Prostate gland (tissue), 2 donors: Measurements from ENCODE around the gene CAMSAP1. TPM values are rescaled to one million over a fixed set of nuclear protein-coding genes. Genes with fewer than 3 reads are reported as not detected.

Source experiments
- DNase-seq: peaks from one replicate; pipeline ENCODE4 v3.0.0-alpha.2; 2019; ENCODE audit warnings: low spot score
- H3K27ac ChIP-seq, 2 donors: fragments of 200-600 bp; sonication (generic); 2 replicates each; pipeline ENCODE4 v1.5.1; 2017 to 2019
- H3K27me3 ChIP-seq: fragments of 200-600 bp; sonication (generic); replicated peaks from 2 replicates; pipeline ENCODE4 v1.5.1; 2019; ENCODE audit not compliant: insufficient read depth
- H3K36me3 ChIP-seq, 2 donors: fragments of 200-600 bp; sonication (generic); 1 replicate in 1 of 2; 2 replicates in 1 of 2; pipeline versions ENCODE4 v1.5.1 to v1.8.1; 2017 to 2019
- H3K4me1 ChIP-seq: fragments of 200-600 bp; sonication (generic); replicated peaks from 2 replicates; pipeline ENCODE4 v1.5.1; 2019
- H3K4me3 ChIP-seq, 2 donors: fragments of 200-600 bp; sonication (generic); 2 replicates each; pipeline ENCODE4 v1.5.1; 2017 to 2019
- H3K9me3 ChIP-seq: fragments of 200-600 bp; sonication (generic); 2 replicates; pipeline ENCODE4 v1.5.1; 2017
- CTCF ChIP-seq, 4 experiments: fragments of 200-600 bp in 2 of 4; fragments of 450-650 bp in 2 of 4; sonication (generic) in 2 of 4; IDR thresholded peaks; 1 replicate in 3 of 4; 2 replicates in 1 of 4; pipeline ENCODE4 v1.5.1; 2016 to 2019; ENCODE audit warnings: antibody characterized with exemption in 4 of 4, mild to moderate bottlenecking in 2 of 4, moderate library complexity in 2 of 4
- POLR2A ChIP-seq: fragments of 450-650 bp; IDR thresholded peaks from one replicate; pipeline ENCODE4 v1.6.1; 2016; ENCODE audit warnings: antibody characterized with exemption, mild to moderate bottlenecking
- POLR2AphosphoS5 ChIP-seq: sonication (generic); formaldehyde crosslinking; IDR thresholded peaks from one replicate; pipeline ENCODE4 v1.6.1; 2017; ENCODE audit warnings: antibody characterized with exemption
- WGBS: methylation state at CpG from one replicate; pipeline ENCODE4 v1.1.5; 2018; 5-methylcytosine and 5-hydroxymethylcytosine counted together
- intact Hi-C: fragments of 100-400 bp; cut with DNase I; formaldehyde crosslinking; loops from one replicate; pipeline ENCODE4 v1.14.2; 2022
- total RNA-seq, 2 donors: library from RNA; depleted of rRNA; stranded (reverse); fragments of >200 nt; gene quantifications; one replicate each; pipeline ENCODE4 v1.1.0, GENCODE V29; 2016

The CAMSAP1 gene
- total RNA-seq, 2 donors from 2014 or later: 28.3 to 86.6 TPM

DNA sequence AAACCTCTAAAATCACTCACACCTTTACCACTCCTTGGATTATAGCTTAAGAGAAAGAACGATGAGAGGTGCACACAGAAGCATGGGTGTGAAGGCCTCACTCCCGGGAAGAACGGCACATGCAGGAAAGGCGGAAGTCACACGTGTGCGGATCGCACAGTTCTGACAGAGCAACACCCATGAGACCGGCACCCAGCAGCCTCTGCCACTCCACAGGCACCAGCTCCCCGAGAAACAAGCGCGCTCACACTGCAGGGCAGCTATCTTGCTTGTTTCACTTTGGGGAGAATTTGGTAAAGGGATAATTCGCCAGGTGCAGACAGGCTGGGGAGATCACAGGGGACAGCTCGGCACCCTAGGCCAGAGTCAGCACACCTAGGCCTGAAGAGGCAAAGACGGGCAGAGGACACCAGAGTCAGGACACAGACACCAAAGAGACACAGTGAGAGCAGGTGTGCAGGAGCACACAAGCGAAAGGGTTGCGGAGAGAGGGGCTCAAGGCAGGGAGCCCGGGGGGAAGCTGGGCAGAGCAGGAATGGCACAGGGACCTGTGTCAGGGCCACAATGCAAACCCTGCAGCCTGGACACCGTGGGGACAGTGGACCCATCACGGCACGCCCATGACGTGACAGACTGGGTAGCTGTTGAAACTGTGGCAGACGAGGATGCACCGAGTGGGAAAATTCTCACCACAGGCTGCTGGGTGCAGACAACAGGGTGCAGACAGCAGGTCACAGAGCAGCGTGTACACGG, 81.7 kb downstream of the CAMSAP1 start:
- no peak for DNase-seq
- Histone ChIP-seq H3K36me3 (peaks cover 0 to 4% of the 10 kb centered on the region in 2 donors), H3K27ac (no peak overlapping the region), H3K27me3 (no peaks in the 10 kb centered on the region), H3K4me1 (no peaks in the 10 kb centered on the region), H3K9me3 (no peaks in the 10 kb centered on the region), H3K4me3 (no peak overlapping the region)
- no peak for TF ChIP-seq POLR2AphosphoS5
- intact Hi-C loops: no loop called here
- WGBS: 88% methylated on average over 25 of the region's 25 CpGs

GRCh38 chr9:135823036-135823435, 84.3 kb downstream of the CAMSAP1 start:
- Histone ChIP-seq H3K9me3 (no peaks in the 10 kb centered on the region), H3K27me3 (no peaks in the 10 kb centered on the region), H3K27ac (no peak overlapping the region), H3K4me1 (no peaks in the 10 kb centered on the region), H3K36me3 (peaks cover 0 to 4% of the 10 kb centered on the region in 2 donors), H3K4me3 (no peak overlapping the region)
- TF ChIP-seq CTCF (IDR thresholded peaks at IDR 0.05) (no peak), POLR2A (no peak), POLR2AphosphoS5 (no peak)
- intact Hi-C loops: no loop called here
- 95% methylated on average over 12 of the region's 12 CpGs for WGBS
- DNase-seq: no peak

- Histone ChIP-seq H3K27ac (no peak overlapping the region), H3K36me3 (peaks cover 0 to 7% of the 10 kb centered on the region in 2 donors), H3K9me3 (no peaks in the 10 kb centered on the region), H3K4me1 (no peaks in the 10 kb centered on the region), H3K4me3 (no peak overlapping the region), H3K27me3 (no peaks in the 10 kb centered on the region)
- WGBS: 94% methylated on average over 18 of the region's 18 CpGs
- DNase-seq: no peak
- intact Hi-C loops: no loop called here
- TF ChIP-seq POLR2A: no peak
- TF ChIP-seq CTCF (IDR thresholded peaks at IDR 0.05): no peak
- TF ChIP-seq POLR2AphosphoS5: no peak
These were observed 85.0 kb downstream of the CAMSAP1 start for GRCh38 chr9:135822374-135822755.

GRCh38 chr9:135821733-135822373, 85.5 kb downstream of the CAMSAP1 start:
- no peak for DNase-seq
- no peak for TF ChIP-seq POLR2A
- intact Hi-C loops: no loop called here
- H3K4me3 ChIP-seq: no peak overlapping the region
- peaks cover 3 to 7% of the 10 kb centered on the region in 2 donors for H3K36me3 ChIP-seq
- WGBS: 91% methylated on average over 27 of the region's 27 CpGs
- no peaks in the 10 kb centered on the region for H3K27me3 ChIP-seq
- H3K27ac ChIP-seq: no peak overlapping the region
- H3K9me3 ChIP-seq: no peaks in the 10 kb centered on the region
- no peaks in the 10 kb centered on the region for H3K4me1 ChIP-seq

GRCh38 chr9:135821116-135821515, 86.2 kb downstream of the CAMSAP1 start:
- Histone ChIP-seq H3K27me3 (no peaks in the 10 kb centered on the region), H3K36me3 (peaks cover 9% of the 10 kb centered on the region in 2 donors), H3K9me3 (no peaks in the 10 kb centered on the region), H3K4me1 (no peaks in the 10 kb centered on the region), H3K4me3 (no peak overlapping the region), H3K27ac (no peak overlapping the region)
- WGBS: 98% methylated on average over 20 of the region's 20 CpGs
- no peak for TF ChIP-seq POLR2AphosphoS5
- no peak for TF ChIP-seq POLR2A
- no peak for TF ChIP-seq CTCF (IDR thresholded peaks at IDR 0.05)
- intact Hi-C loops: no loop called here
- DNase-seq: no peak
